OCI-LY7 (cell line): ENCODE measurements around the gene NDNF. TPM values are rescaled to one million over a fixed set of nuclear protein-coding genes. Genes with fewer than 3 reads are reported as not detected.

Source experiments
- BruUV-seq: library from RNA; stranded (reverse); fragments of 400-500 nt; replicated peaks from 2 replicates; lab custom pipeline; 2021; lab: Mats Ljungman, UMichigan
- CTCF ChIA-PET: fragments of 300-600 bp; sonication (Branson Sonifier 250); formaldehyde crosslinking; loops from one replicate; lab custom pipeline; 2022; ENCODE audit warnings: antibody characterized with exemption; ENCODE audit not compliant: unreplicated experiment; lab: Charles Lee
- POLR2A ChIA-PET: fragments of 300-600 bp; sonication (Branson Sonifier 250); formaldehyde crosslinking; loops from one replicate; lab custom pipeline; 2022; ENCODE audit warnings: antibody characterized with exemption; lab: Charles Lee
- DNase-seq: peaks from one replicate; pipeline ENCODE4 v3.0.0-alpha.2; 2015; ENCODE audit warnings: low spot score
- H2AFZ ChIP-seq: fragments of 200-600 bp; sonication (generic), shearing (Covaris generic); 2 replicates; pipeline ENCODE4 v1.6.1; 2014; ENCODE audit warnings: mild to moderate bottlenecking, antibody characterized with exemption, low read length, moderate library complexity
- H3K27ac ChIP-seq: fragments of 200-600 bp; sonication (generic); 2 replicates; pipeline ENCODE4 v1.5.1; 2014; ENCODE audit warnings: mixed run types, low read depth, mild to moderate bottlenecking, moderate library complexity, low read length, inconsistent platforms; ENCODE audit not compliant: poor library complexity, severe bottlenecking
- H3K36me3 ChIP-seq: fragments of 200-600 bp; sonication (generic); 2 replicates; pipeline ENCODE4 v1.6.1; 2014; ENCODE audit warnings: mild to moderate bottlenecking, antibody characterized with exemption, low read length, moderate library complexity, mixed read lengths; ENCODE audit not compliant: insufficient read depth
- H3K4me1 ChIP-seq: fragments of 200-600 bp; sonication (generic); 2 replicates; pipeline ENCODE4 v1.5.1; 2014; ENCODE audit warnings: mild to moderate bottlenecking, low read length; ENCODE audit not compliant: insufficient read depth, poor library complexity, severe bottlenecking
- H3K4me2 ChIP-seq: fragments of 200-600 bp; sonication (generic); 2 replicates; pipeline ENCODE4 v1.6.1; 2014; ENCODE audit warnings: mild to moderate bottlenecking, low read length
- H3K4me3 ChIP-seq: fragments of 200-600 bp; sonication (generic); 2 replicates; pipeline ENCODE4 v1.5.1; 2014; ENCODE audit warnings: mild to moderate bottlenecking, low read depth, low read length; ENCODE audit not compliant: poor library complexity, severe bottlenecking
- H3K79me2 ChIP-seq: fragments of 200-600 bp; sonication (generic); 2 replicates; pipeline ENCODE4 v1.6.1; 2016; ENCODE audit warnings: low read depth, mild to moderate bottlenecking, low read length, moderate library complexity, mixed read lengths; ENCODE audit not compliant: insufficient read depth
- H3K9me2 ChIP-seq: fragments of 200-600 bp; sonication (generic); 2 replicates; pipeline ENCODE4 v1.6.1; 2016; ENCODE audit warnings: mild to moderate bottlenecking, low read length, mixed read lengths; ENCODE audit not compliant: insufficient read depth
- H3K9me3 ChIP-seq: fragments of 200-600 bp; sonication (generic); 2 replicates; pipeline ENCODE4 v1.6.1; 2014; ENCODE audit warnings: mild to moderate bottlenecking, mixed run types, low read length, mixed read lengths
- H4K20me1 ChIP-seq: fragments of 200-600 bp; sonication (generic); 2 replicates; pipeline ENCODE4 v1.6.1; 2014; ENCODE audit warnings: mild to moderate bottlenecking, antibody characterized with exemption, low read length, moderate library complexity, mixed read lengths; ENCODE audit not compliant: insufficient read depth
- EZH2phosphoT487 ChIP-seq: fragments of 200-600 bp; sonication (generic); IDR thresholded peaks from 2 replicates; pipeline ENCODE4 v1.6.1; 2018; ENCODE audit warnings: low read depth, borderline replicate concordance, mild to moderate bottlenecking, mixed run types, antibody characterized with exemption, low read length, moderate library complexity, mixed read lengths
- intact Hi-C: fragments of 100-400 bp; cut with micrococcal nuclease; formaldehyde crosslinking; loops from one replicate; pipeline ENCODE4 v1.10.0; 2022; ENCODE audit not compliant: unreplicated experiment
- total RNA-seq, 2 experiments: library from RNA; depleted of rRNA in 1 of 2; stranded (reverse); fragments of >200 nt in 1 of 2; shearing (Covaris generic) in 1 of 2; gene quantifications; 2 replicates each; pipeline ENCODE4 v1.2.3, GENCODE V29; 2014 to 2022
- TF ChIP-seq, protein P1 (sequence below): fragments of 200-600 bp; sonication (generic); conservative IDR thresholded peaks from 2 replicates; pipeline ENCODE4 v1.5.1; 2014; ENCODE audit warnings: mild to moderate bottlenecking, antibody characterized with exemption, low read length, moderate library complexity, mixed read lengths

NDNF gene
- total RNA-seq, 2 experiments from 2014 or later, result not detected

GRCh38 chr4:121041307-121042090 lies 30.8 kb downstream of the NDNF start:
- H3K4me1 ChIP-seq, result no peaks in the 10 kb centered on the region
- H3K4me2 ChIP-seq, result no peak overlapping the region
- H3K9me3 ChIP-seq, result no peaks in the 10 kb centered on the region
- POLR2A ChIA-PET, result no interaction called here
- no peaks in the 10 kb centered on the region for H3K9me2 ChIP-seq
- H4K20me1 ChIP-seq, result no peaks in the 10 kb centered on the region
- no peaks in the 10 kb centered on the region for H3K79me2 ChIP-seq
- no peak for DNase-seq
- intact Hi-C loops, result no loop called here
- no TSS peak for BruUV-seq
- no peaks in the 10 kb centered on the region for H3K36me3 ChIP-seq
- CTCF ChIA-PET, result no interaction called here
- no peak for TF ChIP-seq EZH2phosphoT487
- TF ChIP-seq, protein P1, sequence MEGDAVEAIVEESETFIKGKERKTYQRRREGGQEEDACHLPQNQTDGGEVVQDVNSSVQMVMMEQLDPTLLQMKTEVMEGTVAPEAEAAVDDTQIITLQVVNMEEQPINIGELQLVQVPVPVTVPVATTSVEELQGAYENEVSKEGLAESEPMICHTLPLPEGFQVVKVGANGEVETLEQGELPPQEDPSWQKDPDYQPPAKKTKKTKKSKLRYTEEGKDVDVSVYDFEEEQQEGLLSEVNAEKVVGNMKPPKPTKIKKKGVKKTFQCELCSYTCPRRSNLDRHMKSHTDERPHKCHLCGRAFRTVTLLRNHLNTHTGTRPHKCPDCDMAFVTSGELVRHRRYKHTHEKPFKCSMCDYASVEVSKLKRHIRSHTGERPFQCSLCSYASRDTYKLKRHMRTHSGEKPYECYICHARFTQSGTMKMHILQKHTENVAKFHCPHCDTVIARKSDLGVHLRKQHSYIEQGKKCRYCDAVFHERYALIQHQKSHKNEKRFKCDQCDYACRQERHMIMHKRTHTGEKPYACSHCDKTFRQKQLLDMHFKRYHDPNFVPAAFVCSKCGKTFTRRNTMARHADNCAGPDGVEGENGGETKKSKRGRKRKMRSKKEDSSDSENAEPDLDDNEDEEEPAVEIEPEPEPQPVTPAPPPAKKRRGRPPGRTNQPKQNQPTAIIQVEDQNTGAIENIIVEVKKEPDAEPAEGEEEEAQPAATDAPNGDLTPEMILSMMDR, result no peak
- H3K27ac ChIP-seq, result no peak overlapping the region
- H3K4me3 ChIP-seq, result no peak overlapping the region
- no peak overlapping the region for H2AFZ ChIP-seq

GRCh38 chr4:121034017-121034416 lies 38.3 kb downstream of the NDNF start:
- no peaks in the 10 kb centered on the region for H3K4me1 ChIP-seq
- POLR2A ChIA-PET, result interaction anchor here (0.6 kb wide), 1 partner anchor 11 kb away, joined by 5 read pairs; no protein-coding TSS in a partner anchor
- H3K27ac ChIP-seq, result no peak overlapping the region
- no peaks in the 10 kb centered on the region for H3K36me3 ChIP-seq
- H2AFZ ChIP-seq, result no peak overlapping the region
- no peaks in the 10 kb centered on the region for H4K20me1 ChIP-seq
- no peak overlapping the region for H3K4me2 ChIP-seq
- no peak overlapping the region for H3K4me3 ChIP-seq
- H3K9me2 ChIP-seq, result no peaks in the 10 kb centered on the region
- intact Hi-C loops, result no loop called here
- CTCF ChIA-PET, result no interaction called here
- TF ChIP-seq, protein P1, result no peak
- no peak for TF ChIP-seq EZH2phosphoT487
- no peaks in the 10 kb centered on the region for H3K9me3 ChIP-seq
- no peak for DNase-seq
- BruUV-seq, result no TSS peak
- H3K79me2 ChIP-seq, result no peaks in the 10 kb centered on the region

- intact Hi-C loops, result no loop called here
- no TSS peak for BruUV-seq
- no peak for DNase-seq
- H3K79me2 ChIP-seq, result no peaks in the 10 kb centered on the region
- H3K4me3 ChIP-seq, result no peak overlapping the region
- H3K9me3 ChIP-seq, result no peaks in the 10 kb centered on the region
- no peaks in the 10 kb centered on the region for H3K36me3 ChIP-seq
- no peak overlapping the region for H3K4me2 ChIP-seq
- TF ChIP-seq EZH2phosphoT487, result no peak
- TF ChIP-seq, protein P1, result no peak
- no peaks in the 10 kb centered on the region for H3K4me1 ChIP-seq
- no peaks in the 10 kb centered on the region for H3K9me2 ChIP-seq
- ChIA-PET POLR2A (interaction anchor here (0.7 kb wide), 1 partner anchor 748 kb away, joined by 3 read pairs; no protein-coding TSS in a partner anchor), CTCF (no interaction called here)
- no peak overlapping the region for H3K27ac ChIP-seq
- no peaks in the 10 kb centered on the region for H4K20me1 ChIP-seq
- H2AFZ ChIP-seq, result no peak overlapping the region
Measured at GRCh38 chr4:121030711-121031110, 41.6 kb downstream of the NDNF start.
